ENCODE measurements around the gene TEX48. TPM values are rescaled to one million over a fixed set of nuclear protein-coding genes. Genes with fewer than 3 reads are reported as not detected.

The TEX48 gene
- total RNA-seq, 1 experiment from 2014 or later, result not detected

DNA sequence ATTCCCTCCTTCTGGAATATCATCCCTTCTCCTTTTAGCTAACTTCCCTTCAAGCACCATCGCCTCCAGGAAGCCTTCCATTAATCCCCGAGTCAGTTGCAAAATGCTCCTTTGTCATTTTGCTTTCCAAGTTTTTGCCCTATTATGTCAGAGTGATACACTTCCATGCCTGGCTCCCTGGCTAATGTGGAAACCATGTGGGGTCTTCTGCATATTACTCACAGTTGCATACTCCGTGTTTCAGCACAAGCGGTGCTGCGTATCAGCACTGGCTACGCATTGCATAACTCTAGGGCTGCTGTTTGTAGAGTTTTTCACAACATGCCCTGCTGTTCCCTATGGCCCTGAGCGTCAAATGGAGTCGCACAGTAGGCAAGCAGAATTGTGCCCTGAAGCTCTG, 26.3 kb downstream of the TEX48 start:
- H3K9me3 ChIP-seq, result no peaks in the 10 kb centered on the region

DNA sequence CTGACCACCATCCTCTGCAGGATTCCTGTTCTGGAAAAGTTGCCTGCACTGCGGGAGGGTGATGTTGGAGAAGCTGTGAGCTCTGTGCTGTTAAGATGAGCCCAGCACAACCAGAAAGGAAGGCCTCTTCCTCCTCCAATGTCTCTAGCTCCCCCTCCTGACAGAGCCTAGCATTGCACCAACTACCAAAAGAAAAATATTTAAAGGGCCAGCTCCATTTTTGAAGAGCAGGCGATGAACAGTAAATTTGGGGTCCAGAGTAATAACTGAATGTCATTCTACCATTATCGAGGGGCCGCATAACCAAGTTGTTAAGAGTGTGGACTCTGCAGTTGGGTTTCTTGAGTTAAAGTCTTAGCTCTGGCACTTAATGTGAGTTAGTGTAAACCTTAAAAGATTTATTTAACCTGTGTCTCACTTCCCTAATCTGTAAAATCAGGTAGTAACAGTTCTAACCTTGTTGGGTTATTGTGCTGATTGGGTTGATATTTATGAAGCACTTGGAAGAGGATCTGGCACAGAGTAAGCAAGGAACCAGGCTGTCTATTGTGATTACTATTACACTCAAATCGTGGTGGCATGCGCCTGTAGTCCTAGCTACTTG, 28.3 kb downstream of the TEX48 start:
- H3K27ac Mint-ChIP-seq (ENCODE audit: unreplicated experiment), result no peak overlapping the region
- Histone ChIP-seq H3K4me1 (no peaks in the 10 kb centered on the region), H3K9me3 (no peaks in the 10 kb centered on the region), H3K4me3 (ENCODE audit: low read depth, low read length) (no peak overlapping the region), H3K27me3 (replicated peaks; ENCODE audit: control insufficient read depth, insufficient read depth, low read length) (no peaks in the 10 kb centered on the region), H3K36me3 (ENCODE audit: control insufficient read depth, insufficient read depth, low read length) (no peaks in the 10 kb centered on the region)
- TF ChIP-seq CTCF (IDR thresholded peaks at IDR 0.05; ENCODE audit: insufficient read depth in 1 of 2, low read depth in 1 of 2, low read length in 1 of 2, severe bottlenecking in 1 of 2, unreplicated experiment in 1 of 2), result peak; percentile 88 to 92
- BruUV-seq (replicated peaks), result no TSS peak
- POLR2A ChIA-PET, result no interaction called here
- intact Hi-C loops (cut with micrococcal nuclease; ENCODE audit: unreplicated experiment), result loop anchor here (1.0 to 2.0 kb wide), 5 partner anchors 67 to 248 kb away; partner anchors contain the start of gene ATP6V1G1
- no peaks in the 10 kb centered on the region for H3K27me3 Mint-ChIP-seq (ENCODE audit: insufficient read depth, unreplicated experiment)
- H3K9me3 Mint-ChIP-seq (ENCODE audit: unreplicated experiment), result no peaks in the 10 kb centered on the region
- no peaks in the 10 kb centered on the region for H3K4me1 Mint-ChIP-seq (ENCODE audit: low read depth, unreplicated experiment)
- DNase-seq, result peak; percentile 72 to 85
- no peaks in the 10 kb centered on the region for H3K36me3 Mint-ChIP-seq (ENCODE audit: insufficient read depth, unreplicated experiment)
- H3K4me3 Mint-ChIP-seq (ENCODE audit: unreplicated experiment), result no peak overlapping the region
- CTCF ChIA-PET, result interaction anchor here (0.6 to 2.1 kb wide), 25 partner anchors 18 to 571 kb away, joined by 3 to 70 read pairs (median 4); partner anchors contain the start of genes ATP6V1G1 and TMEM268

More for the DNA sequence above, 26.3 kb downstream of the TEX48 start:
- H3K36me3 ChIP-seq (ENCODE audit: control insufficient read depth, insufficient read depth, low read length), result no peaks in the 10 kb centered on the region
- no peaks in the 10 kb centered on the region for H3K4me1 ChIP-seq
- POLR2A ChIA-PET, result no interaction called here
- CTCF ChIA-PET, result interaction anchor here (1.3 kb wide), 1 partner anchor 250 kb away, joined by 5 read pairs; no protein-coding TSS in a partner anchor
- H3K4me3 ChIP-seq (ENCODE audit: low read depth, low read length), result no peak overlapping the region
- intact Hi-C loops (cut with micrococcal nuclease; ENCODE audit: unreplicated experiment), result no loop called here
- Mint-ChIP-seq H3K4me3 (ENCODE audit: unreplicated experiment) (no peak overlapping the region), H3K36me3 (ENCODE audit: insufficient read depth, unreplicated experiment) (no peaks in the 10 kb centered on the region), H3K9me3 (ENCODE audit: unreplicated experiment) (no peaks in the 10 kb centered on the region), H3K27ac (ENCODE audit: unreplicated experiment) (no peak overlapping the region), H3K4me1 (ENCODE audit: low read depth, unreplicated experiment) (no peaks in the 10 kb centered on the region), H3K27me3 (ENCODE audit: insufficient read depth, unreplicated experiment) (peaks cover 8% of the 10 kb centered on the region)
- no peak for TF ChIP-seq CTCF (IDR thresholded peaks at IDR 0.05; ENCODE audit: insufficient read depth in 1 of 2, low read depth in 1 of 2, low read length in 1 of 2, severe bottlenecking in 1 of 2, unreplicated experiment in 1 of 2)
- no peaks in the 10 kb centered on the region for H3K27me3 ChIP-seq (replicated peaks; ENCODE audit: control insufficient read depth, insufficient read depth, low read length)
- DNase-seq, result no peak
- BruUV-seq (replicated peaks), result no TSS peak

DNA sequence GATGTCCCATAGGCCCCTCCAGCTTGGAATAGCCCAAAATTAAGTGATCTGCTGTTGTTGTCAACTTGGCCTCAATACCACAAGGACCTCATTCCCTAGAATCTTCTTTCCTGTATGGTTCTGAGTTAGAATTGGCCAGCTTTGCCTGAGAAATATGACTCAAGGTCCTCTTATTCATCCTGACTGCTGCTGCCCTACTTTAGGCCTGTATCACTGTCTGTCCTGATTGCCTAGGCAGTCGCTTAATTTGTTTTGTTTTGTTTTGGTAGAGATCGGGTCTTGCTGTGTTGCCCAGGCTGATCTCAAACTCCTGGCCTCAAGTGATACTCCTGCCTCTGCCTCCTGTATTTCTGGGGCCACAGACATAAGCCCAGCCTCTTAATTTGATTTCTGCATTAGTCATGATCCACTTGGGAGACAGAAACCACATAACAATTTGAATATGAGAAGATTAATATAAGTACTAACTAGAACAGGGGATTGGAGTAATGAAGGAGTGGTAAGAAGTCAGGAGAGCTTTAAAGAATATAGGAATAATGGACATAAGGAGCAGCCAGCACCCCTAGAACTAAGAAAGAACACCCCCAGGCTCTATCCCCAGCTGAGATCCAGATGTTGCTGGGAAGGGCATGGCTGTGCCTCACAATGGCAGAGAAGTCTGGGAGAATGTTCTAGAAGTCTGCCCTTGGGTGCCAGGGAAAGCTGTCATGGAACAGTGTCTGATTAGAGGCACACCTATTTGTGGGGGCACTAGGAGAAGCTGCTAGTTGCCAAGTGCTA, 29.0 kb downstream of the TEX48 start:
- POLR2A ChIA-PET, result no interaction called here
- Mint-ChIP-seq H3K27me3 (ENCODE audit: insufficient read depth, unreplicated experiment) (no peaks in the 10 kb centered on the region), H3K27ac (ENCODE audit: unreplicated experiment) (no peak overlapping the region), H3K9me3 (ENCODE audit: unreplicated experiment) (no peaks in the 10 kb centered on the region), H3K36me3 (ENCODE audit: insufficient read depth, unreplicated experiment) (no peaks in the 10 kb centered on the region), H3K4me3 (ENCODE audit: unreplicated experiment) (no peak overlapping the region), H3K4me1 (ENCODE audit: low read depth, unreplicated experiment) (no peaks in the 10 kb centered on the region)
- no TSS peak for BruUV-seq (replicated peaks)
- intact Hi-C loops (cut with micrococcal nuclease; ENCODE audit: unreplicated experiment), result loop anchor here (1.0 to 2.0 kb wide), 5 partner anchors 66 to 248 kb away; partner anchors contain the start of gene ATP6V1G1
- Histone ChIP-seq H3K4me3 (ENCODE audit: low read depth, low read length) (no peak overlapping the region), H3K4me1 (no peaks in the 10 kb centered on the region), H3K9me3 (no peaks in the 10 kb centered on the region), H3K36me3 (ENCODE audit: control insufficient read depth, insufficient read depth, low read length) (no peaks in the 10 kb centered on the region), H3K27me3 (replicated peaks; ENCODE audit: control insufficient read depth, insufficient read depth, low read length) (no peaks in the 10 kb centered on the region)
- CTCF ChIA-PET, result interaction anchor here (0.6 to 2.1 kb wide), 25 partner anchors 18 to 570 kb away, joined by 3 to 70 read pairs (median 4); partner anchors contain the start of genes ATP6V1G1 and TMEM268
- DNase-seq, result no peak
- no peak for TF ChIP-seq CTCF (IDR thresholded peaks at IDR 0.05; ENCODE audit: insufficient read depth in 1 of 2, low read depth in 1 of 2, low read length in 1 of 2, severe bottlenecking in 1 of 2, unreplicated experiment in 1 of 2)

All from Caco-2 (cell line).